Natural killer cell treated with Interleukin-12 subunit alpha and Interleukin-12 subunit beta and Interleukin-15 and Interleukin-18, amount 100 ng/mL, for 72 hours (primary cell): Measurements from ENCODE around the gene NTF3. TPM values are rescaled to one million over a fixed set of nuclear protein-coding genes. Genes with fewer than 3 reads are reported as not detected.

Source experiments
- ATAC-seq, 2 donors: fragments of 150-1000 bp; cut with Tn5 transposase in 1 of 2; sonication (Bioruptor Pico), chemical (Tn5 transposase) in 1 of 2; 2 replicates each; pipeline ENCODE4 v1.10.0; 2021
- DNase-seq: peaks from one replicate; pipeline ENCODE4 v3.0.0; 2022; ENCODE audit warnings: low spot score
- H3K27ac Mint-ChIP-seq, 2 donors: 1 replicate in 1 of 2; 2 replicates in 1 of 2; pipeline ENCODE4 v1.8.0; 2022; ENCODE audit warnings: mixed read lengths in 2 of 2, mild to moderate bottlenecking in 1 of 2, moderate library complexity in 1 of 2
- H3K27me3 Mint-ChIP-seq, 2 donors: 1 replicate in 1 of 2; 2 replicates in 1 of 2; pipeline ENCODE4 v1.8.0; 2022; ENCODE audit warnings: mixed read lengths in 2 of 2
- H3K36me3 Mint-ChIP-seq: one replicate; pipeline ENCODE4 v1.8.0; 2022; ENCODE audit warnings: mixed read lengths
- H3K4me1 Mint-ChIP-seq, 2 donors: 1 replicate in 1 of 2; 2 replicates in 1 of 2; pipeline ENCODE4 v1.8.0; 2022; ENCODE audit warnings: low read depth in 2 of 2, mixed read lengths in 2 of 2, mild to moderate bottlenecking in 1 of 2
- H3K4me3 Mint-ChIP-seq: one replicate; pipeline ENCODE4 v1.8.0; 2022; ENCODE audit warnings: mixed read lengths
- H3K9me3 Mint-ChIP-seq: 2 replicates; pipeline ENCODE4 v1.8.0; 2022; ENCODE audit warnings: mixed read lengths
- total RNA-seq, 2 donors: library from RNA; stranded (reverse); gene quantifications; one replicate each; pipeline ENCODE4 v1.2.3, GENCODE V29; 2022

Gene NTF3
- total RNA-seq, 2 donors from 2014 or later = not detected

DNA sequence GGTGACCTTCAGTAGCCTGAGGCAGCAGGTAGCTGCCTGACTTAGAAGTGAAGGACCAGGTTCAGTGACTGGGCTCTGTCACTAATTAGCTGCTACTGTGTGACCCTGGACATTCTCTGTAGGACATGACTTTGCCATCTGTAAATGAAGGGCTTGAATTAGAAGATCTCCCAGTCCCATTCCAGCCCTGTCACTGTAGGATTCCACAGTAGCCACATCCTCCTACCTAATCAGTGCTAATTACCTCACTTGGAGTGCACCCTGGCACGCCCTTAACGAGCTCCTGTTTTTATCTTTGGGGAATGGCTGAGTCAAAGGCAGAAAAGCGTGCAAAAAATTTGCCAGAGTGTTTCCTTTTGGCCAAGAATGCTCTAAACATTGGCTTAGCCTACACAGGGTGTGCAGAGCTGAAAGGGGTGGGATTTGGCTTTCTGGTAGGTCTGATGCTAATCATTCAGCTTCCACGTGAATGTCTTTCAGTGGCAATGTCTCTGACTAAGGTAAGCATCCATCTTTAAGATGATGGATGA, 6.8 kb downstream of the NTF3 start:
- Mint-ChIP-seq H3K4me1 (no peaks in the 10 kb centered on the region), H3K9me3 (no peaks in the 10 kb centered on the region), H3K27ac (no peak overlapping the region), H3K27me3 (peaks cover 10 to 27% of the 10 kb centered on the region in 2 donors), H3K4me3 (no peak overlapping the region), H3K36me3 (no peaks in the 10 kb centered on the region)
- DNase-seq = no peak
- no peak for ATAC-seq

DNA sequence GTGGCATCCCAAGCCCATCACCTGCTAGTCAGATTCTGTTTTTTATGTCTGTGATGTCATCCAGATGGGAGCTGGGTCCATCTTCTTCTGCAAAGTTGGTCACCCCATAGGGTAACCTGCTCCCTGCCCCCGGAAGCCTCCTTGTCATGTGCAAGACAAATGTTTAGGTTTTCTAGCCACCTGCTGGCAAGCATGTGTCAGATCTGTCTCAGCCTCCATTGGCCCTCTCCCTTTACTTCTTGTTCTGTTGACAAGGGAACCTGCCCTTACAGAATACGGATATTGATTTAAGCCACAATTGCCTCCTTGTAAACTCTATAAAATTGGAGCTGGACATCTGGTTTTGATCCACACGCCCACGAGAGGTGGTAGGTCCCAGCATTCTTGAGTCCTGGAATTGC, 7.5 kb downstream of the NTF3 start:
- no peaks in the 10 kb centered on the region for H3K36me3 Mint-ChIP-seq
- peaks cover 16 to 31% of the 10 kb centered on the region in 2 donors for H3K27me3 Mint-ChIP-seq
- H3K4me1 Mint-ChIP-seq = no peaks in the 10 kb centered on the region
- DNase-seq (no peak), ATAC-seq (no peak)
- H3K9me3 Mint-ChIP-seq = no peaks in the 10 kb centered on the region
- H3K27ac Mint-ChIP-seq = no peak overlapping the region
- no peak overlapping the region for H3K4me3 Mint-ChIP-seq

DNA sequence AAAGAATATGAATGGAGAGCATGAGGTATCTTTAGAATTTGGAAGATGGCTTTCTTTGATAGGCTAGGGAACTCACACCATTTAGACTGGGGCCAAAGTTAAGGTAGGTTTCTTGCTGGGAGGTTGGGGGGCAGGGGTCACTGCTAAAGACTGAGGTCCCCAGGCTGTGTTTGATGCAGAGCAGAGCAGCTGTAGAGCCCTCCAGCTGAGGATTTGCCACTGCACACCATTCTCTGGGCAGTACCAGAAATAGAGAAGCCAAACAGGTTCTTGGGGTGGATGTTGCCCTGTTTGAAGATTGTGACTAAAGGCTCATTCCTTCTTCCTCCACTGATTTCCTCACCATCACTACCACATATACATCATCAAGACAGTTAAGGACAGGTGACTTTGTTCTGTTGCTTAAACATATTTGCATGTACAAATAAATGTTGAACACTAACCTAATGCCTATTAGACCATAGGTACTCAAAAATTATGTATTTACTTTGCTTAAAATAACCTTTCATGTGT, 7.9 kb downstream of the NTF3 start:
- no peaks in the 10 kb centered on the region for H3K4me1 Mint-ChIP-seq

DNA sequence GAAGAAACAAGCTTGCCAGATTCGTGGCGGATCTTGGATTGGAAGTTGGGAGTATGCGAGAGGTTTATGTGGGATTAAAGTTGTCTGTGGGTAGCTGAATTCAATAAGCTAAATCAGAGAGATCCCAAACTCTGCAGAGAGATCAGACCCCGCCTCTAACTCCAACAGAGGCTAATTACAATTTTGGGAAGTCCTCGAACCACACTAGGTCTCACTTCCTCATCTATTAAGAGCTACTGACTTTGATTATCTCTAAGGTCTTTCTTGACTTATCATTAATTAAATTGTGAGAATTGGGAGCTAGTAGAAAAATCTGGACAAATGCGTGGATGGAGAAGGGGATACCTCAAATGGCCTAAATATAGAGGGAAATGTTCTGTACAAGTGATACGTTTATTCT, 9.1 kb downstream of the NTF3 start:
- H3K9me3 Mint-ChIP-seq = no peaks in the 10 kb centered on the region
- no peak overlapping the region for H3K27ac Mint-ChIP-seq
- no peaks in the 10 kb centered on the region for H3K36me3 Mint-ChIP-seq
- no peak overlapping the region for H3K4me3 Mint-ChIP-seq
- DNase-seq (no peak), ATAC-seq (no peak)
- no peaks in the 10 kb centered on the region for H3K4me1 Mint-ChIP-seq
- peaks cover 28 to 39% of the 10 kb centered on the region in 2 donors for H3K27me3 Mint-ChIP-seq

More for the DNA sequence above, 7.9 kb downstream of the NTF3 start:
- no peak for ATAC-seq
- Mint-ChIP-seq H3K9me3 (no peaks in the 10 kb centered on the region), H3K27ac (no peak overlapping the region), H3K4me3 (no peak overlapping the region), H3K27me3 (peaks cover 21 to 34% of the 10 kb centered on the region in 2 donors), H3K36me3 (no peaks in the 10 kb centered on the region)
- no peak for DNase-seq

DNA sequence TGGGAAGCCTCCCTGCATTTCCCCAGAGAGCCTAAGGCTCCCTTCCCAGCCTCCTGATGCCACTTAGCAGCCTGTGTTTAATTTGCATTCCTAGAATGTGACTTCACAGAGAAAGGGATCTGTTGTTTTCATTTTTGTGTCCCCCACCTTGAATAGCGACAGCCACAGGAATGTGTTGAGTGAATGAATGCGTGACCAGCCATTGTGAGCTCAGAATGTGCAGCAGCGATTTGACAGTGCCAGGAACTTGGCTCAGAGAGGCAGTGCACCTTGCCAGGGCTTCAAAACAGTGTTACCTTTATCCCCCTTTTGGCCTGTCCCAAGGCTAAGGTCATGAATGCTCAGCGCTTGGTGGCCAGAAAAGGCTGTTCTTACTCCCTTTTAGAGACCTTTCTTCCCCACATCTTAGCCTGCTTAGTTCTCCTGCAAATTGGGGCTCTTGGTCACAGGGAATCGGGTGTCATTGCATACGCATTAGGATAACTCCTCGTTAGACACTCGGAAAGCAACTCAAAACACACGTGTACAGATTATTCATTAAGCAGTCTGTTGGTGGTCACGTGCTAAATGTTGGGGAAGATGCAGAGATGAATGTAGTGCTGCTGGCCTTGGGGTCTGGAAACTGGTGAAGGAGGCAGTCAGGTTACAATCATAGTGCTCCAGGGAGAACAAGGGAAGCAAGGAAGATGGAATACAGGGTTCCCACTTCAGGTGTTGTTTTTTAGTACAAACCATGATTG, 9.8 kb downstream of the NTF3 start:
- peaks cover 30 to 40% of the 10 kb centered on the region in 2 donors for H3K27me3 Mint-ChIP-seq
- H3K9me3 Mint-ChIP-seq = no peaks in the 10 kb centered on the region
- H3K4me3 Mint-ChIP-seq = no peak overlapping the region
- no peaks in the 10 kb centered on the region for H3K36me3 Mint-ChIP-seq
- H3K27ac Mint-ChIP-seq = no peak overlapping the region
- no peaks in the 10 kb centered on the region for H3K4me1 Mint-ChIP-seq
- ATAC-seq = no peak
- no peak for DNase-seq

DNA sequence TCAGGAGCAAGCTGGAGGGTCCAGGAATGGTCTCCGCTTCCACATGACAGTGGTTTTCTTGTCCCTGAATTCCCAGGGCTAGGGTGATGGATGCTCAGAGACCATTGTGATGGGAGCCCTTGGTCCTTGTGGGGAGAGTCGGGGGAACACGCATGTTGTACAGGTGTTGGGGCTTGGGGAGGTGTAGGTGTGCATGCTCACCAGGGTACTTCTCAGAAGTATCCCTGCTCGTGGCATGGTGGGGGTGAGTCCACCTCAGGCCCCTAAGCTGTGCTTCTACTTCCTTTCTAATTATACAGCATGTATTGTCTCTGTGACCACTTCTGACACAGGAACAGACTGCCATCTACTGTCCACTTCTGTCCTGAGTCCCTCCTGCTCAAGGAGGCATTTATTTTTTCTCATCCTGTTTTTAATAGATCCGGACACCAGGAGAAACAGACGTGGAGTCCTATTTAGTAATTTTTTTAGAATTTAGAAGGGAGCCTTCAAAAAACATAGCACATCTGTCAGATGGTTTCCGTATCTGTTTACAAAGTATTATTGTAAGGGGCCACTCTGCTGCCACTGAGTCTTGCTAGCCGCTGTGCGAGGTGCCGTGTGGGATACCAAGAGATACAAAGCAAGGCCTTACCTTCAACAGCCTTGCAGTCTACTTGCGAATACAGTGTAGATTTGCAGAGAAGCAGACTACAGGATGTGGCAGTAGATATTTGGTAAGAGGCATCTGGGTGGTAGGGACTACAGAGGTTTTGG, 10.5 kb downstream of the NTF3 start:
- Mint-ChIP-seq H3K36me3 (no peaks in the 10 kb centered on the region), H3K27me3 (peaks cover 28 to 34% of the 10 kb centered on the region in 2 donors), H3K27ac (no peak overlapping the region), H3K4me3 (no peak overlapping the region), H3K4me1 (no peaks in the 10 kb centered on the region), H3K9me3 (no peaks in the 10 kb centered on the region)
- no peak for DNase-seq
- no peak for ATAC-seq

DNA sequence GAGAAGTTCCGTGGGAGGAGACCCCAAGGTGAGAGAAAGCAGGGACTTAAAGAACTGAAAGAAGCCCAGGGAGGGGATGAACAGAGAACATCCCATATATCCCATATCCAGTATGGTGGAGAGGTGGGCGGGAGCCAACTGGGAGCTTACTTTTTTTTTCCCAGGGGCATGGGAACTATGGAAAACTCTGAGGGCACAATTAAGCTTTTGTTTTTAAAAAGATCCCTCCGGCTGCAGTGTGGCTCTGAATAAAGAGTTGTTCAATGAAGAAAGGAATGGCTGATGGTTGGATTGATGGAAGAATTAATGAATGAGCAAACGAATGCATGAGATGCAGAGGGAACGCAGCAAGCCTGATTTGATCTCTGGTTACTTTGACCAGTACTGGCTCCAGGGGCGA, 12.6 kb downstream of the NTF3 start:
- H3K36me3 Mint-ChIP-seq = no peaks in the 10 kb centered on the region
- no peaks in the 10 kb centered on the region for H3K9me3 Mint-ChIP-seq
- DNase-seq (no peak), ATAC-seq (no peak)
- peaks cover 33 to 34% of the 10 kb centered on the region in 2 donors for H3K27me3 Mint-ChIP-seq
- H3K4me1 Mint-ChIP-seq = no peaks in the 10 kb centered on the region
- H3K27ac Mint-ChIP-seq = no peak overlapping the region
- no peak overlapping the region for H3K4me3 Mint-ChIP-seq

DNA sequence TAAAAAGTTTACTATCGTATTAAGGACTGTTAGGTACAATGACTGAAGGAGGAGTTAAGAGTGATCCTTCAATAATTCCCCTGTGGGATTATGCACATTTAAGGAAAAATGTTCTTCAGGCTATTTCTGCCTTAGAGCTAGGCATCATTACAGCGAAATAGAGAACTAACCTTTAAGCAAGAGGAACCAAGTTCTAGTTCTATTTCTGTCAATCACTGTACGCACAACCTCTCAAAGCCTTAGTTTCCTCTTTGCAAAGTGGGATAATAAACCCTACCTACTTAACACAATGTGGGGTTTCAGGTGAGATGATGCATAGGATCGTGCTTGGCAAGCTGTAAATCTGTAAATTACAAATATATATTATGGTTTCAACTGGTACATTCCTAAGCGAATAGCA, 15.4 kb downstream of the NTF3 start:
- H3K36me3 Mint-ChIP-seq = no peaks in the 10 kb centered on the region
- DNase-seq (no peak), ATAC-seq (no peak)
- H3K27ac Mint-ChIP-seq = no peak overlapping the region
- H3K27me3 Mint-ChIP-seq = peaks cover 22 to 34% of the 10 kb centered on the region in 2 donors
- H3K9me3 Mint-ChIP-seq = no peaks in the 10 kb centered on the region
- no peak overlapping the region for H3K4me3 Mint-ChIP-seq
- H3K4me1 Mint-ChIP-seq = no peaks in the 10 kb centered on the region

DNA sequence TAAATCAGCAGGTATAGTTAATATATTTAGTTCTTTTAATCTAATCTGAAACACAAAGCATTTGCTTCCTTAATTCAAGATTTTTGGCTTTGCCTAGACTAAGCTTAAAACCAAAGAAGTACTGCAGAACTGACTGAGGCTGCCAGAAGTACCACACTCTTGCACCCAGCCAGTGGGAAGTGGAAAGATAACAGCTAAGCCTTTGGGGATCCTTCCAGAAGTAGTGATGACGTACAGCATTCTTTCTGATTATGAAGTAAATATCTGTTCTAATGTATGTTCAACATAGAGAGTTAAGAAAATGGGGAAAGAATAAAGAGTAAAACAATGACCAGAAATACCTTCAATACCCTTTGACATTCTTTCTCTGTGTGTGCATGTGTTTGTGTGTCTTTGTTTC, 19.3 kb downstream of the NTF3 start:
- Mint-ChIP-seq H3K27me3 (peaks cover 15 to 18% of the 10 kb centered on the region in 2 donors), H3K4me3 (no peak overlapping the region), H3K27ac (no peak overlapping the region), H3K4me1 (no peaks in the 10 kb centered on the region), H3K36me3 (no peaks in the 10 kb centered on the region), H3K9me3 (no peaks in the 10 kb centered on the region)
- DNase-seq (no peak), ATAC-seq (no peak)

DNA sequence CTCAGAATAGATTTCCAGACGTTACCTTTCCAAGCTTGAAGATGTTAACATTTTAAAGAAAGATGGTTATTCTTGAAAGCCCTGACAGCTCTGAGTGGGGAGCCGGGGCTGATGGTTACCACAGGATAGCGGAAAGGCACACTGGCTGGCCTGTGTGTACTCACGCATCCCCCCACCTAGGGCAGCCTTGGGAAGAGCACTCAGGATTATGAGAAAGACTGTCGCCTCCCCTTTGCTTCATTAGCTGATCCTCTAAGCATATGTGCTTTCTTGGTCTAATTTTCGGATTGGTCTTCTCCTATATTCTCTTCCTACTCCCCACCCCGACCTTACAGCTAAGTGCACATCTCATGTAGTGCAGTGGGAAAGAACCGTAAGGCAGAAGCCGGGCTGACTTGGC, 20.7 kb downstream of the NTF3 start:
- Mint-ChIP-seq H3K4me1 (no peaks in the 10 kb centered on the region), H3K4me3 (no peak overlapping the region), H3K9me3 (no peaks in the 10 kb centered on the region), H3K27me3 (peaks cover 13 to 23% of the 10 kb centered on the region in 2 donors), H3K36me3 (no peaks in the 10 kb centered on the region), H3K27ac (no peak overlapping the region)
- DNase-seq (no peak), ATAC-seq (no peak)

DNA sequence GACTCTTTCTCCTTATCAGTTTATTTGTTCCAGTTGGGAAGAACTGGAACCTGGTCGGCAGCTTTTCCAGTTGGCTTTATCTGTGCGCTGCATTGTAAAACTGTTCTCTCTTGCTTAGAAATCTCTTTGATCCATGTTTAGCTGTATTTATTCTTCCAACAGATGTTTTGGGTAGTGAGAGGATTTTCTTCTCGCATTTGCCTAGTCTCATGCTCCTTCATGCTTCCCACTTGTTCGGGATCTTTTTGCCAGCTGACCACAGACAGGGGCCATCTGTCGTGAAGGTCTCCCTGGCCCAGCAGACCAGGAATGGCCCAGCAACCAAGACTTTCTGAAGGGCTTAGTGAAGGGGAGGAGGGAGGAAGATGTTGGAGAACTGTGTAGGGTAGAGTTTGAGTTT, 21.6 kb downstream of the NTF3 start:
- Mint-ChIP-seq H3K27ac (no peak overlapping the region), H3K36me3 (no peaks in the 10 kb centered on the region), H3K9me3 (no peaks in the 10 kb centered on the region), H3K4me3 (no peak overlapping the region), H3K4me1 (no peaks in the 10 kb centered on the region), H3K27me3 (peaks cover 16 to 25% of the 10 kb centered on the region in 2 donors)
- ATAC-seq (no peak), DNase-seq (no peak)

DNA sequence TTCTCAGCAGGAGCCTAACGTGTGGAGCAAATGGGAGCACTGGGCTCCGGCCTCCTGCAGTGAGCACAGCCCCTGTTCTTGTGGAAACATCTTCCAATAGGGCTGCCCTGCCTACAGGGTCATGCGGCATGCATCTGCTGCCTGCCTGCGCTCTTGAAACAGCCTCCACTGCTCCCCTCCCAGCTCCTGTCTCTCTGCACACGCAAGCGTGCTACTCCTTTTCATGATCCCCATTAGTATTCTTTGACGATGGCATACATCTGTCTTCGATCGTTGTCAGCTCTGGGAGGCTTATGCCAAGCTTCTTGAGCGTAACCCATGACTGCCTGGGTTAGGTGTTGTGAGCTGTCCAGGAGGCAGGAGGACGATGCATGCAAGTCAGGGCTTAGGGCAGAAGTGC, 23.1 kb downstream of the NTF3 start:
- H3K27ac Mint-ChIP-seq = no peak overlapping the region
- no peak for DNase-seq
- H3K27me3 Mint-ChIP-seq = peaks cover 20 to 21% of the 10 kb centered on the region in 2 donors
- no peaks in the 10 kb centered on the region for H3K36me3 Mint-ChIP-seq
- ATAC-seq = no peak
- H3K9me3 Mint-ChIP-seq = no peaks in the 10 kb centered on the region
- H3K4me3 Mint-ChIP-seq = no peak overlapping the region
- no peaks in the 10 kb centered on the region for H3K4me1 Mint-ChIP-seq

DNA sequence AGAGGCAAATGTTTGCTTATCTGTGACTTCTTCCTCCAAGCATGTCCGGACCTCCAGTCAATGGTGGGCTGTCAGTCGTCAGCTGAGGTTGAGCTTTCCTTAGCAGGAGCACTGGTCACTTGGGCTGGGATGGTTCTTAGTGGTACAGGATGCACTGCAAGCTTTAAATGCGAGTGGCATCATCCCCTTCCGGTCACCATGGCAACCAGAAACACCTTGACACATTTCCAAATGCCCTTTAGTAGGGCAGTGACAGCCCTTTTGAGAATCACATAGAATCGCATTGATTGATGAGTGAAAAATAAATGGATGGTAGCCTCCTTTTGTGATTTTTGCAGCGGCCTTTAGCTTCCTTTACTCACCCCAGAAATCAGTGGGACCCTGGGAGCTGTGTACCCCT, 24.1 kb downstream of the NTF3 start:
- Mint-ChIP-seq H3K36me3 (no peaks in the 10 kb centered on the region), H3K27ac (no peak overlapping the region), H3K27me3 (peaks cover 25 to 28% of the 10 kb centered on the region in 2 donors), H3K4me1 (no peaks in the 10 kb centered on the region), H3K4me3 (no peak overlapping the region), H3K9me3 (no peaks in the 10 kb centered on the region)
- DNase-seq = no peak
- no peak for ATAC-seq

DNA sequence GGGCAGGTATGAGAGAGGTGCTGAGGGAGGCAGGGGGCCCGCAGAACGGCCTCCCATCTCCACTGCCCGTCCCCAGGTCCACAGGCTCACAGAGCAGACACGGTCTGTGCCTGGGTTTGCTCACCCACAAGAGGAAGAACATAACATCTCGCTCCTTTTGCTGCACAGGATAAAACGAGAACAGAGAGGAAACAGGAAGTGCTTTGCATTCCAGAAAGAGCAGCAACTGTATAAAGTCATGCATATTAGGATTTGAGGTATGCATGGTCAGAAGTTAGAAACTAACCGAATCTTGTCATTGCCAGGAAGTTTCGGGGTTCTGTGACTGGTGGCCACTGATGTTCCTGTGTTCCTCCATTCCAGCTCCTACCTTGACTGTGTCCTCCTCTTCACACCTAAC, 25.0 kb downstream of the NTF3 start:
- no peak for DNase-seq
- no peaks in the 10 kb centered on the region for H3K4me1 Mint-ChIP-seq
- no peak for ATAC-seq
- no peaks in the 10 kb centered on the region for H3K9me3 Mint-ChIP-seq
- H3K36me3 Mint-ChIP-seq = no peaks in the 10 kb centered on the region
- H3K27ac Mint-ChIP-seq = no peak overlapping the region
- peaks cover 28 to 29% of the 10 kb centered on the region in 2 donors for H3K27me3 Mint-ChIP-seq
- H3K4me3 Mint-ChIP-seq = no peak overlapping the region
